GM12872 (cell line): Measurements from ENCODE around the gene MYBPHL.

Source experiments
- TF ChIP-seq, protein P1 (sequence below): IDR thresholded peaks from 3 replicates; pipeline ENCODE4 v1.5.1; 2011; ENCODE audit warnings: low read depth, mild to moderate bottlenecking, low read length, moderate library complexity; ENCODE audit not compliant: insufficient read depth

Gene MYBPHL

GRCh38 chr1:109277434-109278204, 29.2 kb downstream of the MYBPHL start:
- TF ChIP-seq, protein P1, sequence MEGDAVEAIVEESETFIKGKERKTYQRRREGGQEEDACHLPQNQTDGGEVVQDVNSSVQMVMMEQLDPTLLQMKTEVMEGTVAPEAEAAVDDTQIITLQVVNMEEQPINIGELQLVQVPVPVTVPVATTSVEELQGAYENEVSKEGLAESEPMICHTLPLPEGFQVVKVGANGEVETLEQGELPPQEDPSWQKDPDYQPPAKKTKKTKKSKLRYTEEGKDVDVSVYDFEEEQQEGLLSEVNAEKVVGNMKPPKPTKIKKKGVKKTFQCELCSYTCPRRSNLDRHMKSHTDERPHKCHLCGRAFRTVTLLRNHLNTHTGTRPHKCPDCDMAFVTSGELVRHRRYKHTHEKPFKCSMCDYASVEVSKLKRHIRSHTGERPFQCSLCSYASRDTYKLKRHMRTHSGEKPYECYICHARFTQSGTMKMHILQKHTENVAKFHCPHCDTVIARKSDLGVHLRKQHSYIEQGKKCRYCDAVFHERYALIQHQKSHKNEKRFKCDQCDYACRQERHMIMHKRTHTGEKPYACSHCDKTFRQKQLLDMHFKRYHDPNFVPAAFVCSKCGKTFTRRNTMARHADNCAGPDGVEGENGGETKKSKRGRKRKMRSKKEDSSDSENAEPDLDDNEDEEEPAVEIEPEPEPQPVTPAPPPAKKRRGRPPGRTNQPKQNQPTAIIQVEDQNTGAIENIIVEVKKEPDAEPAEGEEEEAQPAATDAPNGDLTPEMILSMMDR = peak; percentile 99

DNA sequence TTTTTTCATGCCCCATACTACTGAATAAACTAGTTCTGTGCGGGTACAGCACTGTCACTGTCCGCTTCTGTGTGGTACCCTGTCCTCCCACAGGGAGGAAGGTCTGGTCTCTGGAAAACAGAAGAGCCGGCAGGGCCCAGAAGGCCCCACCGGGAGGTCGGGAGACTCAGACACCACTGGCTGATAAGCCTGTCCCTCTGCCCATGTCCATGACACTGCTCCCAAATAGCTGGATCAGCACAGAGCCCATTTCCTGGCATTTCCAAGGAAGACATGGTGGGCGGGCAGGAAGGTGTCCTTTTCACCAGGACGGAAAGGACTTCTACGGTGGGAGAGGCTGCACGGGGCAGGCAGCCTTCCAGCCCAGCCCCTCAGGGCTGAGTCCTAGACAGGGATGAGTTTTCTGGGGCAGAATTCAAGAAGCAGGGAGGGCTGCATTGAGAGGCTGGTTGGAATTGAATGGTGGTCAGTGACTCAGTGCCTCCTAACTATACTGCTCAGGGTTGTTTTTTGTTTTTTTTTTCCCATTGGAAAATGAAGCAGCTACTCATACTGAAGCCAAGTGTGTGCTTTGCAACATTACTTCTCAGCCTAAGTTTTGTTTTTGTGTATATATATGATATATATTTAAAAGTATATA, 31.0 kb downstream of the MYBPHL start:
- TF ChIP-seq, protein P1 = no peak

DNA sequence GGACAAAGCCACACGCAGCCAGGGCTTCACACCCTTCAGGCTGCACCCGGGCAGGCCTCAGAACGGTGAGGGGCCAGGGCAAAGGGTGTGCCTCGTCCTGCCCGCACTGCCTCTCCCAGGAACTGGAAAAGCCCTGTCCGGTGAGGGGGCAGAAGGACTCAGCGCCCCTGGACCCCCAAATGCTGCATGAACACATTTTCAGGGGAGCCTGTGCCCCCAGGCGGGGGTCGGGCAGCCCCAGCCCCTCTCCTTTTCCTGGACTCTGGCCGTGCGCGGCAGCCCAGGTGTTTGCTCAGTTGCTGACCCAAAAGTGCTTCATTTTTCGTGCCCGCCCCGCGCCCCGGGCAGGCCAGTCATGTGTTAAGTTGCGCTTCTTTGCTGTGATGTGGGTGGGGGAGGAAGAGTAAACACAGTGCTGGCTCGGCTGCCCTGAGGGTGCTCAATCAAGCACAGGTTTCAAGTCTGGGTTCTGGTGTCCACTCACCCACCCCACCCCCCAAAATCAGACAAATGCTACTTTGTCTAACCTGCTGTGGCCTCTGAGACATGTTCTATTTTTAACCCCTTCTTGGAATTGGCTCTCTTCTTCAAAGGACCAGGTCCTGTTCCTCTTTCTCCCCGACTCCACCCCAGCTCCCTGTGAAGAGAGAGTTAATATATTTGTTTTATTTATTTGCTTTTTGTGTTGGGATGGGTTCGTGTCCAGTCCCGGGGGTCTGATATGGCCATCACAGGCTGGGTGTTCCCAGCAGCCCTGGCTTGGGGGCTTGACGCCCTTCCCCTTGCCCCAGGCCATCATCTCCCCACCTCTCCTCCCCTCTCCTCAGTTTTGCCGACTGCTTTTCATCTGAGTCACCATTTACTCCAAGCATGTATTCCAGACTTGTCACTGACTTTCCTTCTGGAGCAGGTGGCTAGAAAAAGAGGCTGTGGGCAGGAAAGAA, 32.0 kb downstream of the MYBPHL start:
- TF ChIP-seq, protein P1 = no peak

GRCh38 chr1:109273570-109274288, 33.1 kb downstream of the MYBPHL start:
- TF ChIP-seq, protein P1 = no peak

GRCh38 chr1:109272831-109273547, 33.8 kb downstream of the MYBPHL start:
- TF ChIP-seq, protein P1 = no peak

DNA sequence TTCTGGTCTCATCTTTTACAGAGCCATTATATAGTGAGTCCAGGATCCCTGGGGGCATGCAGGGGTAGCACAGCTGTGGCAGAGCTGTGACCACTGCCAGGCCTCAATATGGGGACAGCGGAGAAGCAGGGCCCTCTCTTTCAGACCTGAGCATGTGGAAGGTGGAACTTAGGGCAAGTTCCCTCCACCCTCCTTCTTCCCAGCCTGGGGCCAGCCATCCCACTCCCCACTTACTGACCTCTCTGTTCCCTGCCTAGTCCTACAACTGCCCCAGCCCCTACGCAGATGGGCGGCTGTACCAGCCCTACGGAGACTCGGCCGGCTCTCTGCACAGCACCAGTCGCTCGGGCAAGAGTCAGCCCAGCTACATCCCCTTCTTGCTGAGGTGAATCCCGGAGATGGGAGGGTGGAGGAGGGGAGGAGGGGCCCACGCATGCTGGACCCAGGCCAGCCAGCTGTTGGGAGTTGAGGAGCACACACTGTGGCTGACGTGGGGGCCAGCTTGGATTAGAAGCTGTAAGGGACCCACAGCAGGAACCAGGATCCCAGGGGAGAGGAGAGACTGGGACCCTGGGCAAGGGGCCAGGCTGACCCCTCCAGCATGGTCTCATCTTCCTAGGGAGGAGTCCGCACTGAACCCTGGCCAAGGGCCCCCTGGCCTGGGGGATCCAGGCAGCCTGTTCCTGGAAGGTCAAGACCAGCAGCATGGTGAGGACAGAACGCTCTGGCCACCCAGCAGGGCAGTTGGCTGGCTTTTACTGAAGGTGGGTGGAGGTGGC, 34.6 kb downstream of the MYBPHL start:
- TF ChIP-seq, protein P1 = no peak
